Ishikawa (cell line): ENCODE results near the gene STAG2.

Experiments used
- CEBPB ChIP-seq: IDR thresholded peaks from 2 replicates; pipeline ENCODE4 v1.6.1; 2012
- CREB1 ChIP-seq: IDR thresholded peaks from 2 replicates; pipeline ENCODE4 v1.6.1; 2012; ENCODE audit warnings: low read depth
- EGR1 ChIP-seq: IDR thresholded peaks from 2 replicates; pipeline ENCODE4 v1.6.1; 2012
- EP300 ChIP-seq: IDR thresholded peaks from 2 replicates; pipeline ENCODE4 v1.6.1; 2012; ENCODE audit warnings: borderline replicate concordance
- FOXM1 ChIP-seq: IDR thresholded peaks from 2 replicates; pipeline ENCODE4 v1.6.1; 2012; ENCODE audit warnings: low read depth, borderline replicate concordance
- NFIC ChIP-seq: IDR thresholded peaks from 2 replicates; pipeline ENCODE4 v1.6.1; 2012
- RAD21 ChIP-seq: IDR thresholded peaks from 2 replicates; pipeline ENCODE4 v1.6.1; 2012; ENCODE audit warnings: low read depth
- TAF1 ChIP-seq: IDR thresholded peaks from 2 replicates; pipeline ENCODE4 v1.6.1; 2012; ENCODE audit warnings: low read depth, mild to moderate bottlenecking
- TCF12 ChIP-seq: IDR thresholded peaks from 2 replicates; pipeline ENCODE4 v1.6.1; 2012; ENCODE audit warnings: low read depth
- TEAD4 ChIP-seq: IDR thresholded peaks from 2 replicates; pipeline ENCODE4 v1.6.1; 2012
- USF1 ChIP-seq: IDR thresholded peaks from 2 replicates; pipeline ENCODE4 v1.6.1; 2012
- YY1 ChIP-seq: IDR thresholded peaks from 2 replicates; pipeline ENCODE4 v1.6.1; 2012; ENCODE audit warnings: low read depth
- ZBTB7A ChIP-seq: IDR thresholded peaks from 2 replicates; pipeline ENCODE4 v1.6.1; 2012; ENCODE audit warnings: low read depth
- TF ChIP-seq, protein P1 (sequence below): IDR thresholded peaks from 2 replicates; pipeline ENCODE4 v1.6.1; 2012
- TF ChIP-seq, protein P2 (sequence below): IDR thresholded peaks from 2 replicates; pipeline ENCODE4 v1.6.1; 2012; ENCODE audit warnings: low read depth, mild to moderate bottlenecking

STAG2 gene

DNA sequence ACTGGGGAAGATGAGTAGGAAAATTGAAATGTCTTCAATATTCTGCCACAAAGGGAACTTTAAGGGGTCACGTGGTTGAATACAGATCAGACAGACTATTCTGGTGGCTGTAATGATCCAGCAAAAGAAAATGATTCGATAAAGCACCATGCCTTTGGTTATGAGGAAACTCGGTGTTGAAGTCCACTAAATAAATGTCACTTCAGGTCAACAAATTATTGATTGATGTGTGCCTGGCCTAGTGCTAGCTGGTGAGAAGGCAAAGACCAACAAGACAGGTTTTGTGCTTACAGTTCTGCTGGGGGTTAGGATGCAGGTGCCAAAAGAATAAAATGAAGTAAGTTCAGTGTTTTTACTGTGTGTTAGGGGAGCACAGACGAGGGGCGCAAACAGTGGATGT, 142.5 kb downstream of the STAG2 start:
- TF ChIP-seq, protein P1, sequence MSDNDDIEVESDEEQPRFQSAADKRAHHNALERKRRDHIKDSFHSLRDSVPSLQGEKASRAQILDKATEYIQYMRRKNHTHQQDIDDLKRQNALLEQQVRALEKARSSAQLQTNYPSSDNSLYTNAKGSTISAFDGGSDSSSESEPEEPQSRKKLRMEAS: no peak
- no peak for TF ChIP-seq EP300
- TF ChIP-seq TCF12: no peak
- TF ChIP-seq, protein P2, sequence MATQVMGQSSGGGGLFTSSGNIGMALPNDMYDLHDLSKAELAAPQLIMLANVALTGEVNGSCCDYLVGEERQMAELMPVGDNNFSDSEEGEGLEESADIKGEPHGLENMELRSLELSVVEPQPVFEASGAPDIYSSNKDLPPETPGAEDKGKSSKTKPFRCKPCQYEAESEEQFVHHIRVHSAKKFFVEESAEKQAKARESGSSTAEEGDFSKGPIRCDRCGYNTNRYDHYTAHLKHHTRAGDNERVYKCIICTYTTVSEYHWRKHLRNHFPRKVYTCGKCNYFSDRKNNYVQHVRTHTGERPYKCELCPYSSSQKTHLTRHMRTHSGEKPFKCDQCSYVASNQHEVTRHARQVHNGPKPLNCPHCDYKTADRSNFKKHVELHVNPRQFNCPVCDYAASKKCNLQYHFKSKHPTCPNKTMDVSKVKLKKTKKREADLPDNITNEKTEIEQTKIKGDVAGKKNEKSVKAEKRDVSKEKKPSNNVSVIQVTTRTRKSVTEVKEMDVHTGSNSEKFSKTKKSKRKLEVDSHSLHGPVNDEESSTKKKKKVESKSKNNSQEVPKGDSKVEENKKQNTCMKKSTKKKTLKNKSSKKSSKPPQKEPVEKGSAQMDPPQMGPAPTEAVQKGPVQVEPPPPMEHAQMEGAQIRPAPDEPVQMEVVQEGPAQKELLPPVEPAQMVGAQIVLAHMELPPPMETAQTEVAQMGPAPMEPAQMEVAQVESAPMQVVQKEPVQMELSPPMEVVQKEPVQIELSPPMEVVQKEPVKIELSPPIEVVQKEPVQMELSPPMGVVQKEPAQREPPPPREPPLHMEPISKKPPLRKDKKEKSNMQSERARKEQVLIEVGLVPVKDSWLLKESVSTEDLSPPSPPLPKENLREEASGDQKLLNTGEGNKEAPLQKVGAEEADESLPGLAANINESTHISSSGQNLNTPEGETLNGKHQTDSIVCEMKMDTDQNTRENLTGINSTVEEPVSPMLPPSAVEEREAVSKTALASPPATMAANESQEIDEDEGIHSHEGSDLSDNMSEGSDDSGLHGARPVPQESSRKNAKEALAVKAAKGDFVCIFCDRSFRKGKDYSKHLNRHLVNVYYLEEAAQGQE: no peak
- no peak for TF ChIP-seq CEBPB
- no peak for TF ChIP-seq EGR1
- TF ChIP-seq TAF1: no peak
- no peak for TF ChIP-seq FOXM1
- TF ChIP-seq YY1: no peak
- TF ChIP-seq RAD21: no peak
- no peak for TF ChIP-seq ZBTB7A

DNA sequence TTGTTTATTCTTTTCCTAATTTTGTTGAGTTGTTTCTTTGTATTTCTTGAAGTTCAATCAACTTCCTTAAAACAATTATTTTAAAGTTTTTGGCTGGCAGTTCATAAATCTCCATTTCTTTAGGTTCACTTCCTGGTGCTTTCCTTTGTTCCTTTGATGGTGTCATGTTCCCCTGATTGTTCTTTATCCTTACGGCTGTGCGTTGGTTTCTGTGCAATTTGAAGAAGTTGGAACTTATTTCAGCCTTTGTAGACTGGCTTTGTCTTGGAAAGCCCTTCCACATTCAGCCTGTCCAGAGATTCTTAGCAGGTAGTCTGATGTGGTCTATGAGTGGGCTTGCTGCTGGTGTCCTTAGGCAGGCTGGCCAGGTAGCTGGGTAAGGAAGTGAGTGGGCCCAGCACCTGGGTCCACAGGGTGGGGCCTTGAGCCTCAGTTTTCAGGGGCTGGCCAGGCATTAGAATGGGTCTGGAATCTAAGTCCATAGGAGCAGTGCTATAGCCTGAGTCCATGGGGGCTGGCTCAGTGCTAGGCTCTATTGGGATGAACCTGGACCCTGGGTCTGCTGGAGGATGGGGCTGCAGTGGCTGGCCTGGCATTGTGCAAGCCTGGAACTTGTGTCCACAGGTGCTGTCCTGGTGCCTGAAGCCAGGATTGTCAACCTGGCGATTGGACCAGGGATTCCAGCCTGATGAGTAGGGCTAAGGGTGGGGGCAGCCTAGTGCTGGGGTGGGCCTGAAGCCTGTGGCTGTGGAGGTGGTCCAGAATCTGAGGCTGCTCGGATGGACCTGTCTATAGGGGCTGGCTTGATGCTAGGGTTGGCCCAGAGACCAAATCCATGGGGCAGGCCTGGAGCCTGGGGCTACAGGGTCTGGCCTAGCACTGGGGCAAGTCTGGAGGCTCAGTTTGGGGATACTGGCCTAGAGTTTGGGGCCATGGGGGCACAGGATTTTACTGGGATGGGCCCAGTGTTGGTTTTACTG, 152.4 kb downstream of the STAG2 start:
- no peak for TF ChIP-seq TCF12
- TF ChIP-seq TEAD4: no peak

DNA sequence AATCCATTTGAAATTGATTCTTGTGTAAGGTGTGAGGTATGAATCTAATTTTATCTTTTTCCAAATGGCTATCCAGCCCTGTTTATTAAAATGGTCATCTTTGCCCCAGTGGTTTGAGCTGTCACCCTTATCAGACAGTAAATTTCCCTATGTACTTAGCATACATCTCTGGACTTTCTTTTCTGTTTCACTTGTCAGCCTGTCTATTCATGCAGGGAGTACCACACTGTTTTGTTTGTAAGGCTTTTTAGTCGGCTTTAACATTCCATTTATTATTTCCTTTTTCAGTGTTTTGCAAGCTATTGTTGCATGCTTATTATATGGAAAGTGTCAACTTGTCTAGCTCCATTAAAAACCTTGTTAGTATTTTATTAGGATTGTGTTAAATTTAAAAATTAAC, 155.8 kb downstream of the STAG2 start:
- TF ChIP-seq FOXM1 (no peak), EGR1 (no peak), CEBPB (no peak), TAF1 (no peak), YY1 (no peak), TCF12 (no peak), CREB1 (no peak), TEAD4 (no peak), USF1 (no peak), ZBTB7A (no peak), RAD21 (no peak)
- TF ChIP-seq, protein P2: no peak

- TF ChIP-seq YY1 (no peak), ZBTB7A (no peak), TAF1 (no peak), TEAD4 (no peak), RAD21 (no peak), NFIC (no peak), EP300 (no peak), FOXM1 (no peak), EGR1 (no peak)
- TF ChIP-seq, protein P2: no peak
Measured at GRCh38 chrX:124125471-124125870, 164.0 kb downstream of the STAG2 start.

GRCh38 chrX:124127496-124127895, 166.0 kb downstream of the STAG2 start:
- no peak for TF ChIP-seq EGR1
- TF ChIP-seq USF1: no peak
- no peak for TF ChIP-seq TAF1
- TF ChIP-seq ZBTB7A: no peak
- no peak for TF ChIP-seq EP300
- no peak for TF ChIP-seq CREB1
- TF ChIP-seq TEAD4: no peak
- TF ChIP-seq, protein P2: no peak
- no peak for TF ChIP-seq RAD21
- no peak for TF ChIP-seq YY1
- TF ChIP-seq TCF12: no peak
- no peak for TF ChIP-seq FOXM1
